ENCODE results near the gene CES3.
"Not testable (repeated sequence)": the region's sequence is repeated elsewhere in the genome, so short reads cannot be mapped to it uniquely, and the experiment has no call there.

Gene CES3

DNA sequence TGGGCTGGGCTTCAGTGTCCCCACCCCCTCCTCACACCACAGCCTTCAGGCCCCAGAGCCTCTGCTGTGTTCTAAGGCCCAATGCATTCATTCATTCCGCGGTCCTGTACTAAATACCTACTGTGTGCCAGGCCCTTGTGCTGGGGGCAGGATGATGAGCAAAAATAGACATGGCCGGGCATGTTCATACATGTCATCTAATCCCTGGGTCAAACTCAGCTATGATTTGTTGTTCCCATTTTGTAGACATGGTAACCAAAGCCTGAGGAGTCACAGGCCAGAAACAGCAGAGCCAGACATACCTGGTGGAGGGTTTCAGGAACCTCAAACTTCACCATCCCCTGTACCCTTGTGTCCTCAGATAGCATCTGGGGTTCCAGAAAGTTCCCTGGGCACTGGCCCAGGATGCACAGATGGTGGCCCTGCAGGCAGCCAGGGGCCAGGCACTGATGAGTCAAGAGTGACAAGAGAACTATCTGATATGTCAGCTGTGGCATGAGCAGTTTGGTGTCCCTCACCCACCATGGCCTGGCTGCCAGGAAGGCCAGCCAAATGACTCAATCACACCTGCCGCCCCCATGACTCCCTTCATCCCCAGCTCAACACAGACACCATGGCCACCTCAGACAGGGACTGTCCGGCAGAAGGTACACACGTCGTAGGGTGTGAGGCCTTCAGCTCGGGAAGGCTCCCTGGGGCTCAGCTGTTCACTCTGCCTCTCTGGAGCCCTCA is 33.0 kb upstream of the CES3 start:
- no peak for DNase-seq

DNA sequence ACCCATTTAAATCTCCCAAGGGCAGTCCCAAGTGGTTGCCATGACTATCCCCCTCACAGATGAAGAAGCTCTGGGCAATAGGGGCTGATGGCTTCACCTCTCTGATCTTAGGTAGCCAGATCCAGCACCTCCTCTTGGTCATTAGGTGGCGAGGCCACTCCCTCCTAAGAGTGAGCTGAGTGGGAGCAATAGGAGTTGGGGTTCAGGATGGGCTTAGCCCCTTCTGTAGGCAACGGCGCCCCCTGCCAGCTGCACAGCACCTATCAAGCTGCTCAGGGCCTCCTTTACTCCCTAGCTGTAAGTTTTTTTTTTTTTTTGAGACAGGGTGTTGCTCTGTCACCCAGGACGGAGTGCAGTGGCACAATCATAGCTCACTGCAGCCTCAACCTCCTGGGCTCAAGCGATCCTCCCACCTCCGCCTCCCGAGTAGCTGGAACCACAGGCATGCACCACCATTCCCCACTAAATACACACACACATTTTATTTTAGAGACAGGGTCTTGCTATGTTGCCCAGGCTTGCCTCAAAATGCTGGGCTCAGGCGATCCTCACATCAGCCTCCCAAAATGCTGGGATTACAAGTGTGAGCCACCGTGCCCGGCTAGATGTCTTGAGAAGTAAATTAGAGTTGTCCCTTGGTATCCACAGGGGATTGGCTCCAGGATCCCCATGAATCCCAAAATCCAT is 32.2 kb upstream of the CES3 start:
- no peak for DNase-seq

DNA sequence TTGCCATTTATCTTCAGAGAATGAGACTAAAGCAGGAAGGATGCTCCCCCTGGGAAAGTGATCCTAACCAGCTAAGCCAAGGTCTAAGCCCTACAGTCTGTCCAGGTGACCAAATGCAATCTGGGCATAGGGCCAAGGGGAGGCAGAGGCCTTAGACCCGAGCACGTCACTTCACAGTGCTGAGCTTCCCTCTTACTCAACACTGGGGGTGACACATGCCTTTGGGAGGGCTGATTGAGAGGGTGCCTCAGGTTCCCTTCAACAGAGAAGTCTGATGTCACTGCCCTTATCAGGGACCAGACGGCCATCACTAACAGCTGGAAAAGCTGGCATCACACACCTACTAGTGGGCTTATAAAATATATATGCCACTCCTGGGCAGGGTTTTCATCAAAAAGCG is 30.9 kb upstream of the CES3 start:
- no peak for DNase-seq

DNA sequence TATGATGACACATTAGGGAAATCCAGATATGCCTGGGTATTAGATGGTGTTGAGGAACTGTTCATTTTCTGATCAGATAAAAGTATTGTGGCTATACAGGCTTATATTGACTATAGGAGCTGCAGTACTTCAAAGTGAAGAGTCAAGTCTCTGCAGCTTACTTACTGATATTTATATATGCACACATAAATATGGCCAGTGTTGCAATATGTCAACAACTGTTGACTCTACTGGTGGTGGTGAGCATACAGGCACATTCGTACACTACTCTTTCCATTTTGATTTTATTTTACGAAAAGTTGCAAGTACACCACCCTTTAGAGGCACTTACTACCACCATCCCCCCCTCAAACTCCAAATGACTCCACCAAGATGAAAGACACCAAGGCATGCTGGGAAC is 29.4 kb upstream of the CES3 start:
- DNase-seq = no peak

DNA sequence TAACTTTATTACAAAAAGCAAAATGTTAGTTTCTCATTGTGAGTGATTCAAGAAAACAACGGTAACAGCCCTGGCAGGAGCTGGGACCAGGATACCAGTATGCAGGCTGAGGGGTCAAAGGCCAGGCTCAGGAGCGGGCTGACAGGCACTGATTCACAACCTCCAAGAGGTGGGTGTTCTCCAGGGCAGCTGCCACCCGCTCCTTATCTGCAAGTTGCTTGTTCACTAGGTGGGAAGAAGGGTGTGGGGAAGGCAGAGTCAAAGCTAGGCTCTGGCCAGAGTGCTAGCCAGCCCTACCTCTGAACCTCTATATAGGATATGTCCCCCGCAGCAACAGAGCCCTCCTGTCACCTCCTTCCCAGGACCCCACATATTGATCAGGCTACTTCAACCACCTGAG is 29.0 kb upstream of the CES3 start:
- DNase-seq = no peak

DNA sequence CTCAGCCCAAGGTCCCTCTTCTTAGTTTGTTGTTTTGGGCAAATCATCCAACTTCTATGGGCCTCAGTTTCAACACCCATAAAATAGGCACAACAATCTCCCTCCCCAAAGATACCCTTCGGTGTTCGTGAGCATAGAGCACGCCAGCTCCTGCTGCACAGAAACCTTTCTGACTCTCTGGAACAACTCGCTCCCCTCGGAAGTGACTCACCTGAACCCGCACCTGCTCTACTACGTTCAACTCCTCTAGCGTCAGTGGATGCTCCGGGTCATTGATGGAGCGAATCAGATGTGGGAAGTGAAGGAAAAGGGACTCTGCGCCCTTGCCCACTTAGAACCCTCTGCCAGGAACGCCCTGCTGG is 27.3 kb upstream of the CES3 start:
- DNase-seq = no peak

DNA sequence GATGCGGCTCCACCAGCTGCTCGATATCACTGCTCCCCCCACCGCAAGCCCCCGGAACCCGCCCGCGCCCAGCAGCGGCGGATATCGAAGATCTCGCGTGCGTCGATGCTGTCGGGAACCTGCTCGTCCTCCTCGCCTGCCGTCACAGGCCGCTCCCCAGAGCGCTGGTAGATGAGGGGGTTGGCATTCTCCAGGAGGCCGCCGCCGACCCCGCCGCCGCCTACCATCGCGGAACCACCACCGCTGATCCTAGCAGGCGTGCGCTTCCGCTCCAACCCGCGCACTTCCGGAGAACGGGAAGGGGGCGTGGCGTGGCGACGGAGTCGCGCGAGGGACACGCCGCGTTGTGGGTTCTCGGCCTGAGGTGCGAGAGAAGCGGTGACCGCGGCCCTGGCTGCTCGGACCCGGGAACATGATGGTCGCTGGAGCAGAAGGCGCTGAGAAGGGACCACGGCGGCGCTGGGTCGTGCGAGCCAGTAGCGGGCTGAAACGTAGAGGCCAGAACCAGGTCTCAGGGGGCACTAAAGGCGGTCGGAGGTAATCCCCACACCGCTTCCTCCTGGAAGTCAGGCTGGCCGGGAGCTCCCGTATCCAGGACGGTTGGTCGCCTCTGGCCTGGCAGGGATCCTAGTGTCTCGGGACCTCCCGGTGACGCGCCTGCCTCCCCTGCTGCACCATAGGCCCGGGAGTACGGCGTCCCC is 26.8 kb upstream of the CES3 start, which contains the start of gene CIAO2B:
Gene CIAO2B (minus strand): TSS at position 265 of the 701 bp plus-strand sequence. CDS start 38 bp downstream, at position 227.
- DNase-seq = peak; percentile 2

DNA sequence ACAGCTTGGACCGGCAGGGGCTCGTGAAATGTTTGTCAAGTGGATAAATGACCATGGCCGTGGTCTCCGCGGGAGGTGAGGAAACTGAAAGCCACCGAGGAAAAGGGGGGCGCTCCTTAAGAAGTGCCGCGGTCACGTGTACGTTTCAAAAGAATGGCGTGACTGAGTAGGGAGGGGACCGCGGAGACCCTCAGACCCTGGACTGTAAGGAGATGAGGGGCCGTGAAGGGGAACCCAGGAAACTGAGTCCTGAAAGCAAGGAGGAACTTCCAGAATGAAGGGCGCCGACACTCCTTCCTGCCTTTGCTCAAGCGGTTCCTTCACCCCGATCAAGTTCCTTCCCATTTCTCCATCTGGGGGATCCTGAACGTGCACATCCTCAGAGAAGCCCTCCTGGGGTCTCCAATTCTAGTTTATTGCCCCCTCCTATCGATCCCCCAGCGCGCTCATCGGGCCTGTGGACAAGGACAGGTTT is 26.2 kb upstream of the CES3 start:
- DNase-seq = not testable (repeated sequence)

DNA sequence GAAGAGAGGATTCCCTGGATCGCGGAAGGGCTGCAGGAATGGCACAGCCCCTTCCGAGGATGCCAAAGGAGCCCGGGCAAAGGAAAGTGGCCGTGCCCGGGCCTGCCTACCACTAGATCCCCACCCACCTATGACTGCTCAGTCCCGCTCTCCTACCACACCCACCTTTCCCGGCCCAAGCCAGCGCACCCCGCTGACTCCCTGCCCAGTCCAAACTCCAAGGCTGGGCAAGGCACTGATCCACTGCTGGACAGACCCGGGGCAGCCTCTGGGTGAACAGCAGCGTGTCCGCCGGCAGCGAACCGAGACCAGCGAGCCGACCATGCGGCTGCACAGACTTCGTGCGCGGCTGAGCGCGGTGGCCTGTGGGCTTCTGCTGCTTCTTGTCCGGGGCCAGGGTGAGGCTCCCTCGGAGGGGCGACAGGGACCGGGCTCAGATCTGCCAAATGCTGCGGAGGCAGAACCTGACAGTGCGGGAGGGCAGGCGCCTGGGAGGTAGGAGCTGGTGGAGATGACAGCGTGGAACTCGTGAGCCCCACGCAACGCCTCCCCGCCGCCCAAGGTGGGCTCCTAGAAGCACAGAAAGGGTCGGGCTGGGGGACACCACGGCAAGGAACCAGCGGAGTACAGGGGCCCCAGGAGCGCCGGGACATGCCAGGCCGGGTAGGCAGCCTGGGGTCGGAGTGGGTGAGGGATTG is 25.6 kb upstream of the CES3 start, which contains the start of gene CES2:
Gene CES2 (plus strand): TSS at position 203 of the 698 bp plus-strand sequence. CDS start 120 bp downstream, at position 323.
- no peak for DNase-seq

DNA sequence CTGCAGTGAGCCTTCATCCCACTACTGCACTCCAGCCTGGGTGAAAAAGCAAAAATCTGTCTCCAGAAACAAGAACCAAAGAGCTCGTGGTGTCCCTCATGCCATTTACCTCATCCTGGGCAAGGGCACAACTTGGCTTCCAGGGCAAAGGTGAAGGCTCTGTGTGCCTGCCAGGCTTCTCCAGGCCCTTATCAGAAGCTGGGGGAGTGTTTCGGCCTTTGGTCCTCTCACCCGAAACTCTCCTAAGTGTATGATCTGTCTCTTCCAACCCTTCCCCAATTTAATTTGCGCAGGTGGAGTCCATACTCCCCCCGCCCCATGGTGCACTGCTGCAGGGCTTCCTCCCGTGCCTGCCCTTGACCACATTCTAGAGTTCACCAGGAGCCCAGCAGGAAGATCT is 24.6 kb upstream of the CES3 start:
- no peak for DNase-seq

DNA sequence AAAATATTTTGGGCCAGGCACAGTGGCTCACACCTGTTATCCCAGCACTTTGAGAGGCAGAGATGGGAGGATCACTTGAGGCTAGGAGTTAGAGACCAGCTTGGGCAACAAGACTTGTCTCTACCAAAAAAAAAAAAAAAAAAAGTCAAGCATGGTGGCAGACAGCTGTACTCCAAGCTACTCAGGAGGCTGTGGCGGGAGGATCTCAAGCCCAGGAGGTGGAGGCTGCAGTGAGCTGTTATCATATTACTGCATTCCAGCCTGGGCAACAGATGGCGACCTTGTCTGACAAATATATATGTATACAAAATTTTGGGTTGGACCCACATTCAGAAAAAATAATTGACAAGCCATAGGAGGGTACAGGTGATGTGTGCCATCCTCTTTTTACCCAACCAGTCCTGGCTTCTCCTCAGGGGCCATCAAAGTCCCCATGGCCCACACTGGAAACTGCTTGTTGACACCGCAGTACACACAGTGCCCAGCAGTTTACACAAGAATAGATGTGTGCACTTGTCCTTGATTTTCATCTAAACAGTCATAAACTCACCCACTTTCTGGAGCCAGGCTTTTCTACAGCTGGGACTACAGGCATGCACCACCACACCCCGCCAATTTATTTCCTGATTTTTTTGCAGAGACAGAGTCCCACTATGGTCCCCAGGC is 24.0 kb upstream of the CES3 start:
- DNase-seq = no peak

DNA sequence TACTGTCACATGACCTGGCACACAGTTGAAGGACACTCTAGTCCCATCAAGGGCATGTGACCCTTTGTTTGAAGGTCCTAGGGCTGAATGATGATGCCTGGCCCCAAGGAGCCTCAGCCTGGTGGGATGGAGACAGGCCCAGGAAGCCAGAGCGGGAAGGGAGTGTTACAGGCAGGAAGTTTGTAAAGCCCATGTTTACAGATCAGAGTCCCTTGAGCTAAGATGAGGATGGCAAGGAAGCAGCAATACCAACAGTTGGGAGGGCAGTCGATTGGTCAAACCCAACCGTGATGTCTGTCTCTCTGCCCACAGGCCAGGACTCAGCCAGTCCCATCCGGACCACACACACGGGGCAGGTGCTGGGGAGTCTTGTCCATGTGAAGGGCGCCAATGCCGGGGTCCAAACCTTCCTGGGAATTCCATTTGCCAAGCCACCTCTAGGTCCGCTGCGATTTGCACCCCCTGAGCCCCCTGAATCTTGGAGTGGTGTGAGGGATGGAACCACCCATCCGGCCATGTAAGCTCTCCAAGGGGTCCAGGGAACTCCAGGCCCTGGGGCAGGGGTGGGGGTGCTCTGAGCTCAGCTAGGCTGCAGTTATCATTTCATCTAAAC is 23.2 kb upstream of the CES3 start:
- no peak for DNase-seq

DNA sequence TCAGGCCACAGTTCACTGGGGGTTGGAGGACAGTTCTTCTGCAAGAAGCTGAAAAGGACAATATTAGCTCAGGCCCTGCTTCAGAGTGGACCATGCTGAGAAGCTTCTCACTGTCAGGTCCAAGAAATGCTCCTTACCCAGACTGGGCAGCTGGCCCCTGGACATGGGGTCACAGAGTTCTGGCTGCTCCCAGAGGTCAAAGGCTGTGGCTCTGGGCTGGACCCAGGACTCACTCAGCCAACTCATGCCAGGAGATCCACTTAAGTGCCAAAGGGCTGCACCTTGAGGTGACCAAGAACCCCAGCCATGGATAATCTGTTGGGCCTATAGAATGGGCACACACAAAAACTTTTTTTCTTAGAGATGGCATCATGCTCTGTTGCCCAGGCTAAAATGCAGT is 21.7 kb upstream of the CES3 start:
- DNase-seq = no peak

DNA sequence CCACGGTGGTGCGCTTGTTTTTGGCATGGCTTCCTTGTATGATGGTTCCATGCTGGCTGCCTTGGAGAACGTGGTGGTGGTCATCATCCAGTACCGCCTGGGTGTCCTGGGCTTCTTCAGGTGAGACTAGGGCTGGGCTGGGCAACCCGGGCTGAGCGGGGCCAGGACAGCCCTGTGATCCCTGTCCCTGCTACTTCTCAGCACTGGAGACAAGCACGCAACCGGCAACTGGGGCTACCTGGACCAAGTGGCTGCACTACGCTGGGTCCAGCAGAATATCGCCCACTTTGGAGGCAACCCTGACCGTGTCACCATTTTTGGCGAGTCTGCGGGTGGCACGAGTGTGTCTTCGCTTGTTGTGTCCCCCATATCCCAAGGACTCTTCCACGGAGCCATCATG is 20.8 kb upstream of the CES3 start:
- no peak for DNase-seq

DNA sequence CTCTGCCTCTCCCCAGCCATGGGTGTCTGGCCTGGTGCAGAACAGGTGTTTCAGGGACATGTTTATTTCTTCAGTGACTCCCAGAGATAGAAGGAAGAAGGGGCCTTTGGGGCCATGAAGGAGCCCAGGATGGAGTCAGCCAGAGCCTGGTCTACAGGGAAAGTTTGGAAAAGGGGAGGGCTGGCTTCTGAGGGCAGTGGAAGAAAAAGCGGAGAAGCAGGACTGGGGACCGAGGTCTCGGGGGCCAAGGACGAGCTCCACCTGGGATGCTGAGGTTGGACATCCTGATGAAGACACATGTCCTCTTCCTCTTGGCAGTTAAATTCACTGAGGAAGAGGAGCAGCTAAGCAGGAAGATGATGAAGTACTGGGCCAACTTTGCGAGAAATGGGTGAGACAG is 18.1 kb upstream of the CES3 start:
- DNase-seq = no peak

DNA sequence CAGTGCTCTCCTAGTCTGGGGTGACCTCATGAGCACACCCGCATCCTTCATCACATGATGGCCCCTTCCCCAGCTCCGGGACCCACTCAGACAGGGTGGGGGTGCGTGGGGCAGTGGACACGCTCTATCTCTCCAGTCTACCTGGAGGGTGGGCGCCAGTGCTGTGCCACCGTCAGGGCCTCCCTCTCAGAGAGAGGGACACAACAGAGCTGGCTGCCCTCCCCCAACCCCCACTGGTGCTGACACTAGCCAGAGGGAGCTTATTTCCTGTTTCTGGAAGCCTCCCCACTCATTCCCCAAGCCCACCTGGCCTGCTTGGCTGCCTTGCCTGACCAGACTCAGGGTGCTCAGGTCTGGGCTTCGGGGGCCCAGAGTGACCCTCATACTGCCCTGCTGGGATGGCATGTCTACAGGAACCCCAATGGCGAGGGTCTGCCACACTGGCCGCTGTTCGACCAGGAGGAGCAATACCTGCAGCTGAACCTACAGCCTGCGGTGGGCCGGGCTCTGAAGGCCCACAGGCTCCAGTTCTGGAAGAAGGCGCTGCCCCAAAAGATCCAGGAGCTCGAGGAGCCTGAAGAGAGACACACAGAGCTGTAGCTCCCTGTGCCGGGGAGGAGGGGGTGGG is 17.5 kb upstream of the CES3 start:
- DNase-seq = no peak

DNA sequence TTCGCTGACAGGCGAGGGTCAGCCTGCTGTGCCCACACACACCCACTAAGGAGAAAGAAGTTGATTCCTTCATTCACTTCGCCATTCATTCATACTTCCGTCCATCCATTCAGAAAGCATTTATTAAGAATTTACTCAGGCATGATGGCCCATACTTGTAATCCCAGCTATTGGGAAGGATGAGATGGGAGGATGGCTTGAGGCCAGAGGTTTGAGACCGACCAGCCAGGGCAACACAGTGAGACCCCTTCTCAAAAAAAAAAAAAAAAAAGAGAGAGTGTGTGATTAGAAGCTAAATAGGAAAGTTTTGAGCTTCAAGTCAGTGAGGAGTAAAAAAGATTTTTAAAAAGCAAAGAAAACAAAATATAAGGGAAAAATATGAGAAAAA is 17.0 kb upstream of the CES3 start:
- DNase-seq = no peak

DNA sequence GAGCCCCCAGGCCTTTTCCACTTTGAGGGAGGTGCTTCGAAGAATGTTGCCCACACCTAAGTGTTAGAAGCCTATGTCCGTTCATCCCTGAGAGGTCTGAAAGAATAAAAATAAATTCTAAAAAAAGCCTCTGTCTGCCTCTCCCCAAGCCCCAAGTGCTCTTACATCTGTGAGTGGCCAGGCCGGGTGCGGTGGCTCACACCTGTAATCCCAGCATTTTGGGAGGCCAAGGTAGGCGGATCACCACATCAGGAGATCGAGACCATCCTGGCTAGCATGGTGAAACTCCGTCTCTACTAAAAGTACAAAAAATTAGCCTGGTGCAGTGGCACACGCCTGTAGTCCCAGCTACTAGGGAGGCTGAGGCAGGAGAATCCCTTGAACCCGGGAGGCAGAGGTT is 16.1 kb upstream of the CES3 start:
- not testable (repeated sequence) for DNase-seq

DNA sequence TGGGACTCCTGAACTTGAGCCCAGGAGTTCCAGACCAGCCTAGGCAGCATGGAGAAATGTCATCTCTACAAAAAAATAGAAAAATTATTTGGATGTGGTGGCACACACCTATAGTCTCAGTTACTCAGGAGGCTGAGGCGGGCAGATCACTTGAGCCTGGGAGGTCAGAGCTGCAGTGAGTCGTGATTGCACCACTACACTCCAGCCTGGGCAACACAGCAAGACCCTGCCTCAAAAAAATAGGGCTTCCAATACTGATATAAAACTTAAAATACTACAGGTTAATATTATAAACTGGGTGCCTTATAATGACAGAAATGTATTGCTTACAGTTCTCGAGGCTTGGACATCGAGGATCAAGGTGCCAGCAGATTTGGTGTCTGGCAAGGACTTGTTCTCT is 15.1 kb upstream of the CES3 start:
- DNase-seq = no peak

DNA sequence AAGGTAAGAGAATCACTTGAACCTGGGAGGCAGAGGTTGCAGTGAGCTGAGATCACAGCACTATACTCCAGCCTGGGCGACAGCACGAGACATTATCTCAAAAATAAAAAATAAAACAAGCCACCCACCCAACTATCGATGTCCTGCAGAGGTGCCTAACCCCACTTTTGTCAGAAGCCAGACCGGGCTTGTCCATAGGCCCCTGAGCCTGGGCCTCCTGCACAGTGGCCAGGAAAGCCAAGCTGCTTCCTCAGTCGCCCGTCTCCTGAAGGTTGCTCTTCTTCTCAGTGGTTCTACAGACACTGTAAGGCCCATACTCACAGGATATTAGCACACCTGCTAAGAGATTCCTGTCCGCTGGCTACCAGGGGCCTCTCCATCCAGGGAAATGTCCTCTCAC is 14.5 kb upstream of the CES3 start:
- DNase-seq = no peak

DNA sequence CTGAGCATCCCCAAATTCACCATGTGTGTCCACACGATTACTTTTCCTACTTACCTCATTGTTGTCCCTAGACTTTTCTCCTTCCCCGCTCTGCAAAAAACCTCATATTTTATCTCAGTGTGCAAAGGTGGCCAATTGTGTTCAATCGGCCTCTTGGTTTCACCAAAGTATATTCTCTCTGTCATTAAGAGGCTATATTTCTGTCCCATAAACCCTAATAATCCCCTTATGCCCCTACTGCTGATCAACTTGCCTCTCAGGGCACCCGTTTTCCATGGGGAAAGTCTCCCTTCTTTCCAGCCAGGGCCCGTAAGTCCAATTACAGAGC is 14.1 kb upstream of the CES3 start:
- no peak for DNase-seq

Data from NCI-H1436 treated with DMSO at 0.1 percent for 48 hours (cell line).